GM12864 (cell line): ENCODE data around the gene GNG2.

Experiments used
- DNase-seq: peaks from one replicate; pipeline ENCODE4 v3.0.0-alpha.2; 2011; ENCODE audit warnings: low read depth
- H3K4me3 ChIP-seq: 2 replicates; pipeline ENCODE4 v1.5.1; 2011; ENCODE audit warnings: mild to moderate bottlenecking, low read depth, low read length, control low read depth
- CTCF ChIP-seq: IDR thresholded peaks from 2 replicates; pipeline ENCODE4 v1.5.1; 2011; ENCODE audit warnings: low read depth, mild to moderate bottlenecking, moderate library complexity, low read length, control low read depth, inconsistent platforms; ENCODE audit errors: missing control alignments

GNG2 gene

GRCh38 chr14:52005625-52006024 is 145.2 kb downstream of the GNG2 start:
- no peak overlapping the region for H3K4me3 ChIP-seq
- no peak for DNase-seq
- TF ChIP-seq CTCF, result no peak

- no peak for TF ChIP-seq CTCF
- H3K4me3 ChIP-seq, result no peak overlapping the region
- no peak for DNase-seq
Observed at GRCh38 chr14:52006361-52006760, 145.9 kb downstream of the GNG2 start.

- DNase-seq, result no peak
- H3K4me3 ChIP-seq, result no peak overlapping the region
- TF ChIP-seq CTCF, result no peak
Observed at GRCh38 chr14:52007211-52007610, 146.8 kb downstream of the GNG2 start.

GRCh38 chr14:52007637-52008036 is 147.2 kb downstream of the GNG2 start:
- no peak for DNase-seq
- TF ChIP-seq CTCF, result no peak
- H3K4me3 ChIP-seq, result no peak overlapping the region

- DNase-seq, result no peak
- H3K4me3 ChIP-seq, result no peak overlapping the region
- no peak for TF ChIP-seq CTCF
Observed at GRCh38 chr14:52008136-52008535, 147.7 kb downstream of the GNG2 start.

GRCh38 chr14:52010173-52010693 is 149.8 kb downstream of the GNG2 start:
- no peak for DNase-seq
- TF ChIP-seq CTCF, result no peak

GRCh38 chr14:52011523-52011922 is 151.1 kb downstream of the GNG2 start:
- TF ChIP-seq CTCF, result no peak
- no peak overlapping the region for H3K4me3 ChIP-seq

More at GRCh38 chr14:52010173-52010693, 149.8 kb downstream of the GNG2 start:
- H3K4me3 ChIP-seq, result no peak overlapping the region

More at GRCh38 chr14:52011523-52011922, 151.1 kb downstream of the GNG2 start:
- no peak for DNase-seq
